ENCODE results near the gene BCL2L15. TPM values are rescaled to one million over a fixed set of nuclear protein-coding genes. Genes with fewer than 3 reads are reported as not detected.

BCL2L15 gene
- total and polyA plus RNA-seq, 8 donors, result 0.91 to 2.7 (median 1.4) TPM

- ATAC-seq (no peak), DNase-seq (no peak)
- Histone ChIP-seq H3K9me3 (no peaks in the 10 kb centered on the region), H3K27me3 (no peaks in the 10 kb centered on the region), H3K27ac (no peak overlapping the region), H3K4me1 (peaks cover 17 to 83% of the 10 kb centered on the region in 2 donors), H3K36me3 (no peaks in the 10 kb centered on the region), H3K4me3 (no peak overlapping the region)
- intact Hi-C loops (cut with DNase I), result no loop called here
- TF ChIP-seq CTCF (IDR thresholded peaks at IDR 0.05), result no peak
Measured at GRCh38 chr1:113934006-113934405, 46.6 kb upstream of the BCL2L15 start.

DNA sequence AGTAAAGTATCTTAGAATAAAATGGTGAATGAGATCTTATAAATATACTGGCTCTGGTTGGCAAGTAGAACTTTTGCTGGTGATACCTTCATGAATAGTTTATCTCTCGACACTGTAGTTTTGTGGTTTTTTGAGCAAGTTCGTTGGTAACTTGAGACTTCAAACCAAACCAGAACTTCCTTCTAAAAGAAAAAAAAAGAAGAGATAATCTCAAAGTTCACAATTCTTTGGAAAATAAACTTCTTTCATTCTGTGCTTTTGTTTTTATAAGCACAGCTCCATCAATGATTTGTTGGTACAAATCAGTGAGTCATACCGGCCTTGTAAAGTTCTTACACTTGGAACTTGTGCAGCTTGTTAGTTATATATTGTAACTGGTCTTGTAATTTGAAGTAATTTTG lies 44.1 kb upstream of the BCL2L15 start:
- Histone ChIP-seq H3K4me1 (peaks cover 17 to 69% of the 10 kb centered on the region in 2 donors), H3K4me3 (peak overlapping the region; percentile 71 to 93), H3K27ac (peak overlapping the region; percentile 94 to 95), H3K36me3 (no peaks in the 10 kb centered on the region), H3K9me3 (no peaks in the 10 kb centered on the region), H3K27me3 (no peaks in the 10 kb centered on the region)
- intact Hi-C loops (cut with DNase I), result no loop called here
- ATAC-seq, result no peak
- no peak for DNase-seq
- no peak for TF ChIP-seq CTCF (IDR thresholded peaks at IDR 0.05)

- Histone ChIP-seq H3K9me3 (no peaks in the 10 kb centered on the region), H3K4me3 (peak overlapping the region; percentile 71 to 93), H3K4me1 (peaks cover 17 to 61% of the 10 kb centered on the region in 2 donors), H3K36me3 (no peaks in the 10 kb centered on the region), H3K27ac (peak overlapping the region; percentile 94 to 95), H3K27me3 (no peaks in the 10 kb centered on the region)
- intact Hi-C loops (cut with DNase I), result no loop called here
- ATAC-seq (peak; percentile 56), DNase-seq (peak in 3 of 4 donors; percentile 50 to 88 (median 81))
- TF ChIP-seq CTCF (IDR thresholded peaks at IDR 0.05), result no peak
Measured at GRCh38 chr1:113930499-113931161, 43.2 kb upstream of the BCL2L15 start.

GRCh38 chr1:113929750-113930498 lies 42.5 kb upstream of the BCL2L15 start:
- intact Hi-C loops (cut with DNase I), result no loop called here
- ATAC-seq, result peak; percentile 53

More at GRCh38 chr1:113929750-113930498, 42.5 kb upstream of the BCL2L15 start:
- Histone ChIP-seq H3K9me3 (no peaks in the 10 kb centered on the region), H3K27me3 (no peaks in the 10 kb centered on the region), H3K36me3 (no peaks in the 10 kb centered on the region), H3K4me3 (peak overlapping the region; percentile 71 to 93), H3K4me1 (peaks cover 17 to 54% of the 10 kb centered on the region in 2 donors), H3K27ac (peak overlapping the region; percentile 94 to 95)
- peak; percentile 65 to 93 (median 70) for DNase-seq
- no peak for TF ChIP-seq CTCF (IDR thresholded peaks at IDR 0.05)
